ENCODE measurements around the gene NTRK2.

Gene NTRK2

GRCh38 chr9:84943482-84944050 is 274.0 kb downstream of the NTRK2 start:
- no peak for TF ChIP-seq CTCF (IDR thresholded peaks at IDR 0.05; ENCODE audit: borderline replicate concordance, insufficient read depth, low read depth, low read length)
- H3K4me3 ChIP-seq (ENCODE audit: low read depth, low read length): no peak overlapping the region

GRCh38 chr9:84945878-84946538 is 276.5 kb downstream of the NTRK2 start:
- TF ChIP-seq CTCF (IDR thresholded peaks at IDR 0.05; ENCODE audit: borderline replicate concordance, insufficient read depth, low read depth, low read length): no peak
- H3K4me3 ChIP-seq (ENCODE audit: low read depth, low read length): no peak overlapping the region

GRCh38 chr9:84947412-84947972 is 278.0 kb downstream of the NTRK2 start:
- no peak overlapping the region for H3K4me3 ChIP-seq (ENCODE audit: low read depth, low read length)
- no peak for TF ChIP-seq CTCF (IDR thresholded peaks at IDR 0.05; ENCODE audit: borderline replicate concordance, insufficient read depth, low read depth, low read length)

GRCh38 chr9:84949258-84949657 is 279.7 kb downstream of the NTRK2 start:
- no peak for TF ChIP-seq CTCF (IDR thresholded peaks at IDR 0.05; ENCODE audit: borderline replicate concordance, insufficient read depth, low read depth, low read length)
- no peak overlapping the region for H3K4me3 ChIP-seq (ENCODE audit: low read depth, low read length)

GRCh38 chr9:84949971-84950370 is 280.4 kb downstream of the NTRK2 start:
- TF ChIP-seq CTCF (IDR thresholded peaks at IDR 0.05; ENCODE audit: borderline replicate concordance, insufficient read depth, low read depth, low read length): no peak
- no peak overlapping the region for H3K4me3 ChIP-seq (ENCODE audit: low read depth, low read length)

- no peak overlapping the region for H3K4me3 ChIP-seq (ENCODE audit: low read depth, low read length)
- TF ChIP-seq CTCF (IDR thresholded peaks at IDR 0.05; ENCODE audit: borderline replicate concordance, insufficient read depth, low read depth, low read length): no peak
Measured at GRCh38 chr9:84950879-84951811, 281.6 kb downstream of the NTRK2 start.

All from GM12875 (cell line).